HepG2 (cell line): ENCODE measurements around the gene ABHD11. TPM values are rescaled to one million over a fixed set of nuclear protein-coding genes. Genes with fewer than 3 reads are reported as not detected.

ENCODE experiments used
- ATAC-seq: fragments of 200-7000 bp; cut with Tn5 transposase; 3 replicates; pipeline ENCODE4 v1.9.1; 2020; ENCODE audit warnings: mild to moderate bottlenecking, moderate library complexity
- BruUV-seq: library from RNA; stranded (reverse); fragments of 400-500 nt; replicated peaks from 2 replicates; lab custom pipeline; 2021; lab: Mats Ljungman, UMichigan
- CTCF ChIA-PET: fragments of 300-600 bp; formaldehyde crosslinking; extraction: SDS; loops from one replicate; lab custom pipeline; 2021; ENCODE audit warnings: low total read pairs, inconsistent platforms, low intra/inter-chr PET ratio; lab: Yijun Ruan, JAX
- POLR2A ChIA-PET: fragments of 350-600 bp; sonication (Branson Sonifier 250); formaldehyde crosslinking; loops from one replicate; lab custom pipeline; 2020; ENCODE audit warnings: antibody characterized with exemption, inconsistent platforms; lab: Yijun Ruan, JAX
- DNase-seq: peaks from one replicate; pipeline ENCODE4 v3.0.0-alpha.2; 2015; ENCODE audit warnings: low spot score
- FAIRE-seq: peaks from 3 replicates; lab custom pipeline; 2011; peaks lifted over from hg19 to GRCh38; lab: Jason Lieb, UNC
- H2AFZ ChIP-seq: one replicate; pipeline ENCODE4 v1.6.1; 2011; ENCODE audit warnings: low read length, inconsistent platforms
- H3K27ac ChIP-seq: fragments of 300-600 bp; 3 replicates; pipeline ENCODE4 v1.8.0; 2011; ENCODE audit warnings: mixed run types, mild to moderate bottlenecking, mixed read lengths, low read length, inconsistent platforms; ENCODE audit not compliant: insufficient read depth; ENCODE audit errors: extremely low read length
- H3K27me3 ChIP-seq, 2 experiments: fragments of 200-600 bp in 1 of 2; 2 replicates in 1 of 2; 3 replicates in 1 of 2; pipeline versions ENCODE4 v1.6.0 to v1.8.0; 2011; ENCODE audit warnings: low read length in 2 of 2, mild to moderate bottlenecking in 2 of 2, moderate library complexity in 2 of 2, inconsistent platforms in 1 of 2; ENCODE audit not compliant: insufficient read depth in 2 of 2, control insufficient read depth in 1 of 2
- H3K36me3 ChIP-seq, 2 experiments: fragments of 200-600 bp in 1 of 2; replicated peaks in 1 of 2; 2 replicates in 1 of 2; 3 replicates in 1 of 2; pipeline versions ENCODE4 v1.5.1 to v1.8.0; 2011; ENCODE audit warnings: low read length in 2 of 2, inconsistent platforms in 1 of 2; ENCODE audit not compliant: insufficient read depth in 2 of 2, control insufficient read depth in 1 of 2
- H3K4me1 ChIP-seq: 2 replicates; pipeline ENCODE4 v1.5.1; 2012; ENCODE audit warnings: low read length, inconsistent platforms; ENCODE audit not compliant: insufficient read depth
- H3K4me2 ChIP-seq: 2 replicates; pipeline ENCODE4 v1.6.0; 2011; ENCODE audit warnings: low read depth, low read length, inconsistent platforms
- H3K4me3 ChIP-seq, 3 experiments: fragments of 200-600 bp in 1 of 3; sonication (generic), shearing (Covaris generic) in 1 of 3; replicated peaks in 1 of 3; 2 replicates each; pipeline ENCODE4 v1.5.1; 2011 to 2016; ENCODE audit warnings: low read length in 3 of 3, inconsistent platforms in 2 of 3, low read depth in 2 of 3, mild to moderate bottlenecking in 2 of 3, control low read depth in 1 of 3, mixed read lengths in 1 of 3; ENCODE audit not compliant: insufficient read depth in 1 of 3
- H3K79me2 ChIP-seq: one replicate; pipeline ENCODE4 v1.6.1; 2011; ENCODE audit warnings: low read length, inconsistent platforms; ENCODE audit not compliant: insufficient read depth
- H3K9ac ChIP-seq: 2 replicates; pipeline ENCODE4 v1.6.0; 2011; ENCODE audit warnings: mild to moderate bottlenecking, low read depth, low read length, inconsistent platforms; ENCODE audit not compliant: insufficient read depth
- H3K9me3 ChIP-seq: 2 replicates; pipeline ENCODE4 v1.5.1; 2012; ENCODE audit warnings: mild to moderate bottlenecking, low read length
- H4K20me1 ChIP-seq: 2 replicates; pipeline ENCODE4 v1.6.0; 2011; ENCODE audit warnings: inconsistent platforms, mild to moderate bottlenecking, low read length, moderate library complexity; ENCODE audit not compliant: insufficient read depth
- CENPT ChIP-seq: sonication (generic); formaldehyde crosslinking; IDR thresholded peaks from 2 replicates; pipeline ENCODE4 v1.8.0; 2022; ENCODE audit warnings: low read depth, mild to moderate bottlenecking, moderate library complexity, missing genetic modification reagents
- CHCHD3 ChIP-seq: sonication (generic); formaldehyde crosslinking; IDR thresholded peaks from 2 replicates; pipeline ENCODE4 v1.8.0; 2022; ENCODE audit warnings: mild to moderate bottlenecking, missing genetic modification reagents, moderate library complexity
- GTF2F1 ChIP-seq: fragments of 150-350 bp; IDR thresholded peaks from 2 replicates; pipeline ENCODE4 v1.6.1; 2014; ENCODE audit warnings: low read length
- HES4 ChIP-seq: sonication (generic); formaldehyde crosslinking; IDR thresholded peaks from 2 replicates; pipeline ENCODE4 v1.9.0; 2021; ENCODE audit warnings: mild to moderate bottlenecking, missing genetic modification reagents, borderline replicate concordance
- JUND ChIP-seq: sonication (generic); formaldehyde crosslinking; IDR thresholded peaks from 2 replicates; pipeline ENCODE4 v1.8.0; 2022; ENCODE audit warnings: mild to moderate bottlenecking, missing genetic modification reagents
- RAD51 ChIP-seq: fragments of 450-650 bp; IDR thresholded peaks from 2 replicates; pipeline ENCODE4 v1.6.1; 2016; ENCODE audit warnings: borderline replicate concordance
- SATB2 ChIP-seq: sonication (generic); formaldehyde crosslinking; IDR thresholded peaks from 2 replicates; pipeline ENCODE4 v1.5.0; 2020; ENCODE audit warnings: missing genetic modification reagents
- TCF12 ChIP-seq, 2 experiments: fragments of 450-650 bp in 1 of 2; sonication (generic) in 1 of 2; formaldehyde crosslinking in 1 of 2; IDR thresholded peaks; 2 replicates each; pipeline versions ENCODE4 v1.6.1 to v1.8.0; 2017 to 2022; ENCODE audit warnings: antibody characterized with exemption in 1 of 2, mild to moderate bottlenecking in 1 of 2, missing genetic modification reagents in 1 of 2, moderate library complexity in 1 of 2
- ZBTB8A ChIP-seq: sonication (generic); formaldehyde crosslinking; IDR thresholded peaks from 2 replicates; pipeline ENCODE4 v1.4.0; 2020; ENCODE audit warnings: mild to moderate bottlenecking, low read depth, missing genetic modification reagents, borderline replicate concordance
- ZNF207 ChIP-seq: fragments of 450-650 bp; IDR thresholded peaks from 2 replicates; pipeline ENCODE4 v1.6.1; 2016; ENCODE audit warnings: antibody characterized with exemption, borderline replicate concordance
- ZNF264 ChIP-seq: sonication (generic); formaldehyde crosslinking; IDR thresholded peaks from 2 replicates; pipeline ENCODE4 v1.4.0; 2020; ENCODE audit warnings: missing genetic modification reagents
- ZNF282 ChIP-seq: fragments of 450-650 bp; IDR thresholded peaks from 2 replicates; pipeline ENCODE4 v1.6.1; 2018; ENCODE audit not compliant: partially characterized antibody
- ZNF629 ChIP-seq: sonication (generic); formaldehyde crosslinking; conservative IDR thresholded peaks from 2 replicates; pipeline ENCODE4 v1.5.0; 2020; ENCODE audit warnings: missing genetic modification reagents
- ZNF75D ChIP-seq: sonication (generic); formaldehyde crosslinking; IDR thresholded peaks from 2 replicates; pipeline ENCODE4 v1.8.1; 2023; ENCODE audit warnings: missing genetic modification reagents, mild to moderate bottlenecking, borderline replicate concordance
- ZSCAN21 ChIP-seq: sonication (generic); formaldehyde crosslinking; IDR thresholded peaks from 2 replicates; pipeline ENCODE4 v1.8.0; 2022; ENCODE audit warnings: mild to moderate bottlenecking, missing genetic modification reagents, moderate library complexity, borderline replicate concordance
- WGBS: methylation state at CpG from one replicate; pipeline ENCODE4 v1.1.6; 2017; ENCODE audit warnings: low lambda C conversion rate; 5-methylcytosine and 5-hydroxymethylcytosine counted together
- in situ Hi-C: cut with HindIII; loops from 2 replicates; pipeline ENCODE4 v1.10.0; 2017; ENCODE audit warnings: low pct_unique_long_range_greater_than_20kb; ENCODE audit not compliant: extremely low pct_ligation_motif_present
- intact Hi-C: fragments of 100-400 bp; cut with micrococcal nuclease; formaldehyde crosslinking; loops from one replicate; pipeline ENCODE4 v1.10.0; 2022; ENCODE audit not compliant: unreplicated experiment
- polyA plus RNA-seq, 8 experiments: library from polyadenylated mRNA; depleted of rRNA in 3 of 8; stranded (reverse) in 7 of 8; unstranded in 1 of 8; fragments of >200 nt; fragmentation: Illumina TruSeq in 4 of 8; extraction: Trizol in 4 of 8; gene quantifications; 2 replicates each; pipeline versions ENCODE4 v1.2.1 to v1.2.3, GENCODE V29; 2011 to 2016; ENCODE audit warnings: low read depth in 4 of 8, missing spikeins in 1 of 8, mixed read lengths in 1 of 8; ENCODE audit not compliant: insufficient read depth in 1 of 8
- total RNA-seq, 5 experiments: library from RNA; depleted of rRNA; stranded (reverse); fragments of >200 nt; fragmentation: Illumina TruSeq; extraction: Trizol; gene quantifications; 2 replicates each; pipeline ENCODE4 v1.2.3, GENCODE V29; 2016; ENCODE audit warnings: low read depth in 1 of 5
- TF ChIP-seq, protein P1 (sequence below): fragments of 450-650 bp; IDR thresholded peaks from 2 replicates; pipeline ENCODE4 v1.6.1; 2017
- TF ChIP-seq, protein P2 (sequence below): sonication (generic); formaldehyde crosslinking; IDR thresholded peaks from 2 replicates; pipeline ENCODE4 v1.4.0; 2020; ENCODE audit warnings: low read depth, missing genetic modification reagents

Gene ABHD11
- total and polyA plus RNA-seq, 2 of the 13 experiments (the other 11 are each of a cell fraction or from before 2014, with no cell fraction given), result 7.0 to 8.1 TPM

DNA sequence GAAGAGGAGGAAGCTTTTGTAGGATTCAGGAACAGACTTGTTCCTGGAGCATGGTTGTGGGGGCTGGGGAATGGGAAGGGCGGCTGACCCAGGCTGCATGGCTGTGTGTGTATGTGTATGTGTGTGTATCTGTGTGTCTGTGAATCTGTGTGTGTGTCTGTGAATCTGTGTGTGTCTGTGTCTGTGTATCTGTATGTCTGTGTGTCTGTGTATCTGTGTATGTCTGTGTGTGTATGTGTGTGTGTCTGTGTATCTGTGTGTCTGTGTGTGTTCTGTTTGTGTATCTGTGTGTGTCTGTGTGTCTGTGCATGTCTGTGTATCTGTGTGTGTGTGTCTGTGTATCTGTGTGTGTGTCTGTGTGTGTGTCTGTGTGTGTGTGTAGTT lies 12.5 kb downstream of the ABHD11 start (continued):
- TF ChIP-seq CENPT (CRISPR knock-in tag) (no peak), CHCHD3 (CRISPR knock-in tag) (0 out of 2 replicates have a peak, but pooled peaks have one; percentile 14), ZNF207 (0 out of 2 replicates have a peak, but pooled peaks have one; percentile 16), JUND (no peak), SATB2 (CRISPR knock-in tag) (no peak), ZNF282 (peak; percentile 53), ZBTB8A (CRISPR knock-in tag) (no peak), ZSCAN21 (CRISPR knock-in tag) (no peak), ZNF75D (CRISPR knock-in tag) (no peak), ZNF264 (CRISPR knock-in tag) (no peak), RAD51 (peak; percentile 11; the same call in 1 of the 2 replicates), TCF12 (IDR thresholded peaks at IDR 0.05) (no peak), TCF12 (CRISPR knock-in tag; IDR thresholded peaks at IDR 0.05) (no peak)
- TF ChIP-seq, protein P1, sequence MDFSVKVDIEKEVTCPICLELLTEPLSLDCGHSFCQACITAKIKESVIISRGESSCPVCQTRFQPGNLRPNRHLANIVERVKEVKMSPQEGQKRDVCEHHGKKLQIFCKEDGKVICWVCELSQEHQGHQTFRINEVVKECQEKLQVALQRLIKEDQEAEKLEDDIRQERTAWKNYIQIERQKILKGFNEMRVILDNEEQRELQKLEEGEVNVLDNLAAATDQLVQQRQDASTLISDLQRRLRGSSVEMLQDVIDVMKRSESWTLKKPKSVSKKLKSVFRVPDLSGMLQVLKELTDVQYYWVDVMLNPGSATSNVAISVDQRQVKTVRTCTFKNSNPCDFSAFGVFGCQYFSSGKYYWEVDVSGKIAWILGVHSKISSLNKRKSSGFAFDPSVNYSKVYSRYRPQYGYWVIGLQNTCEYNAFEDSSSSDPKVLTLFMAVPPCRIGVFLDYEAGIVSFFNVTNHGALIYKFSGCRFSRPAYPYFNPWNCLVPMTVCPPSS, result 0 out of 2 replicates have a peak, but pooled peaks have one; percentile 59

DNA sequence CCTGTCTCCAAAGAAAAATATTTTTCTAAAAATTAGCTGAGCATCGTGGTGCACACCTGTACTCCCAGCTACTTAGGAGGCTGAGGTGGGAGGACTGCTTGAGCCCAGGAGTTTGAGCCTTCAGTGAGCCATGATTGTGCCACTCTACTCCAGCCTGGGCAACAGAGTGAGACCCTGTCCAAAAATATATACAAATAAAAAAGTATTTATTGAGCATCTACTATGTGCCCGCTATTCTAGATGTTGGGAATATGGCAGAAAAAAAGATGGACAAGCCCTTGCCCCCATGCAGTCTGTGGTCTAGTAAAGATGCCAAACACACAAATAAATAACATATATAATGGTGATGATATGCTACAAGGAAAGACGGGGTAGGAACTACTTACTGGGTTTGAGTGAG lies 14.8 kb downstream of the ABHD11 start:
- no peak for DNase-seq
- FAIRE-seq, result no peak
- WGBS, result 51% methylated on average over 3 of the region's 3 CpGs
- TF ChIP-seq HES4 (CRISPR knock-in tag) (no peak), GTF2F1 (no peak), ZNF629 (CRISPR knock-in tag) (no peak)
- TF ChIP-seq, protein P2, sequence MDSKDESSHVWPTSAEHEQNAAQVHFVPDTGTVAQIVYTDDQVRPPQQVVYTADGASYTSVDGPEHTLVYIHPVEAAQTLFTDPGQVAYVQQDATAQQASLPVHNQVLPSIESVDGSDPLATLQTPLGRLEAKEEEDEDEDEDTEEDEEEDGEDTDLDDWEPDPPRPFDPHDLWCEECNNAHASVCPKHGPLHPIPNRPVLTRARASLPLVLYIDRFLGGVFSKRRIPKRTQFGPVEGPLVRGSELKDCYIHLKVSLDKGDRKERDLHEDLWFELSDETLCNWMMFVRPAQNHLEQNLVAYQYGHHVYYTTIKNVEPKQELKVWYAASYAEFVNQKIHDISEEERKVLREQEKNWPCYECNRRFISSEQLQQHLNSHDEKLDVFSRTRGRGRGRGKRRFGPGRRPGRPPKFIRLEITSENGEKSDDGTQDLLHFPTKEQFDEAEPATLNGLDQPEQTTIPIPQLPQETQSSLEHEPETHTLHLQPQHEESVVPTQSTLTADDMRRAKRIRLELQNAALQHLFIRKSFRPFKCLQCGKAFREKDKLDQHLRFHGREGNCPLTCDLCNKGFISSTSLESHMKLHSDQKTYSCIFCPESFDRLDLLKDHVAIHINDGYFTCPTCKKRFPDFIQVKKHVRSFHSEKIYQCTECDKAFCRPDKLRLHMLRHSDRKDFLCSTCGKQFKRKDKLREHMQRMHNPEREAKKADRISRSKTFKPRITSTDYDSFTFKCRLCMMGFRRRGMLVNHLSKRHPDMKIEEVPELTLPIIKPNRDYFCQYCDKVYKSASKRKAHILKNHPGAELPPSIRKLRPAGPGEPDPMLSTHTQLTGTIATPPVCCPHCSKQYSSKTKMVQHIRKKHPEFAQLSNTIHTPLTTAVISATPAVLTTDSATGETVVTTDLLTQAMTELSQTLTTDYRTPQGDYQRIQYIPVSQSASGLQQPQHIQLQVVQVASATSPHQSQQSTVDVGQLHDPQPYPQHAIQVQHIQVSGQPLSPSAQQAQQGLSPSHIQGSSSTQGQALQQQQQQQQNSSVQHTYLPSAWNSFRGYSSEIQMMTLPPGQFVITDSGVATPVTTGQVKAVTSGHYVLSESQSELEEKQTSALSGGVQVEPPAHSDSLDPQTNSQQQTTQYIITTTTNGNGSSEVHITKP (CRISPR knock-in tag), result no peak

More for the DNA sequence above, 14.8 kb downstream of the ABHD11 start:
- in situ Hi-C loops, result no loop called here
- Histone ChIP-seq H3K4me2 (no peak overlapping the region), H3K27ac (no peak overlapping the region), H4K20me1 (no peaks in the 10 kb centered on the region), H3K27me3 (peaks cover 0 to 1% of the 10 kb centered on the region in 2 experiments; a peak in 2 of 5 replicates), H3K36me3 (no peaks in the 10 kb centered on the region), H3K79me2 (no peaks in the 10 kb centered on the region), H3K9me3 (no peaks in the 10 kb centered on the region), H3K9ac (no peak overlapping the region), H2AFZ (no peak overlapping the region), H3K4me3 (no peak overlapping the region), H3K4me1 (peaks cover 19% of the 10 kb centered on the region)
- intact Hi-C loops, result loop anchor here (2.0 kb wide), 1 partner anchor 95 kb away; no protein-coding TSS in a partner anchor
- ChIA-PET POLR2A (no interaction called here), CTCF (no interaction called here)
- no TSS peak for BruUV-seq
- ATAC-seq, result no peak
